ENCODE data around the gene PTPRK.

The PTPRK gene

DNA sequence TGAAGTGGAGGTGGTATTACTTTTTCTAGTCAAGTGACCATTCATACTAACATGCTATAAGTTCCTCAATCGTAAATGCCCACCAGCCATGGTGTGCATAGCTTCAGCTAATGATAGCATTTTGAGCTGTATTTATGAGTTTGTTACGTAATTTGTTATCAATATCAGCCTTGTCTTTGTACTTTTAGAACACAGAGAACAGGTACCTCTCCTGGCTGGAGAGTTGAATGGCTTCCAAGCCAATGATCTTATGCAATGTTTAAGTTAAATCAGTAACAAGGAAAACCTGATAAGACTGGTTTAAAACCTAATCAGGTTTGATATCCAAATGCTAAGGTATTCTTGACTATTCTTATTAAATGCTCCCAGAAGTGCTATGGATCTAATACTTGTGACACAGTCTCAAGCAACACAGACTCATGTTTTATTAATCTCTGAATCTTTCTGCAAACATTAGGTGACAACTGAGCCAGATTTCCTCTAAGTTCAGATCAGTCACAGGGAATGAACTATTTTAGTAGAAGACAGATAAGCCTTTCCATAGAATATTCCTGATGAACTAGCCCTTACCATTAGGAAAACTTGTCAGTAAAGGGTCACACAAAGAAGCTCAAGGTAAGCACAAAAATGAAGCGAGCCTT is 154.8 kb downstream of the PTPRK start:
- intact Hi-C loops (cut with DNase I): no loop called here
- no peak for DNase-seq

DNA sequence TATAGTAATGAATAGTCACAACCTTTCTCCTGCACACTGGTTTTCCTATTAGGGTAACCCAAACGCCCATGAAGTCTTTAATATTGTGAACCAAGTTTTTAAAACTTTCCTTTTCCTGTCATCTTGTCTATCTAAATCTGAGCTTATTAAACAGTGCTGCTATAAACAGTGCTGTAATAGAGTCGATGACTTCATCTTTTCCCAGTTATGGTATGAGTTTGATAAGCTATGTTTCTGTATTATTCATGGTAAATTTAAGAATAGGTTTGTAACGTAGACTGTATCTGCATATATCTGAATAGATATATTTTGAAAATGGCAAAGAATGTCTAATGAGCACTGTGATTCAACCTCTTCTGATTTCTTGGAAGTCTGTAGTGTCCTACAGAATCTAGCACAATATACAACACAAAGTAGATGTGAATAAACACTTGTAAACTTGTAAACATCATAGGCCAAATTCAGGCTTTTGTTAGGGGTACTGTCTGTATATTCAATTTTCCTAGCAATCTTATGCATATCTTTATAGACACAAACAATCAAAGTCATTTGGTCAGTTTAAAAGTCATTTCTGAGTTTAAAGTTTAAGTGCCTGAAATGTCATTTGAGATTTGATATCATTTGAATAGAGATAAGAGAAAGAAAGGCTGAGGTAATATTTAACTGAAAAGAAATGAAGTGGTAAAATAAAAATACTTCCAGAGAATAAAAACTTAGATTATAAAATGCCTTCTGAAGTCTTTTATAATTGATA is 155.5 kb downstream of the PTPRK start:
- no peak for DNase-seq
- intact Hi-C loops (cut with DNase I): no loop called here

DNA sequence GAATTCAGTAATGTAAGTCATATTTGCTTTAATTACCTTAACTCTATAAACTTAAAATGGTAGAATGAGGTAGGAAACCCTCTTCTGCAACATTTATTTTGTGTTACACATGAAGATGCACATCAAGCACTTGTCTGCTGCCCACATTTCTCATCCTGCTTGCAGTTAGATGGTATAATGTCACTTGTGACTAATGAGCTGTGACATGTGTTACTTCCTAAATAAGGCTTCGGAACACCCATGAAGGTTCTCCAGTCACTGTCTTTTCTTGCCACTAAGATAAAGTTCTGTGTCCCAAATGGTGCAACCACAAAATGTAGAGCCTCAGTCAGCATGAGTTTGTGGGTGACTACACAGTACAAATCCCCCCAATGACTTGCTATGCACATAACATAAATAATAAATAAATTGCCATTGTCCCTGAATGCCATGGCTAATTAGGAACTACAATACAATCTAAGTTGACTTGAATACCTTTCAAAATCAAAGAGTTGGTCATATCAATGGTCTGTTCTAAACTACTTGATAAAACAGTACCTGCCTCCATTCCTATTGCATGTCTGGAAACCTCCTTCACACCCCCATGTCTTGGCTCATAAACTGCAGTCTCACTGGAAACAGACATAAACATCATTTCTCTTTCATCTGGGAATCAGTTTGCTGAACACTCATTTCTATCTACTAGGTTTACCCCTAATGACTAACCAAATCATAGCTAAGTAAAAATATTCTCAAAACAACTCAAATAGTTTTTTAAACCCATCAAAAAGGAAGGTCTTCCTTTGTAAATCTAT is 157.2 kb downstream of the PTPRK start:
- intact Hi-C loops (cut with DNase I): no loop called here

GRCh38 chr6:128361378-128361777 is 159.0 kb downstream of the PTPRK start:
- intact Hi-C loops (cut with DNase I): no loop called here
- no peak for DNase-seq

More for the DNA sequence above, 157.2 kb downstream of the PTPRK start:
- no peak for DNase-seq

DNA sequence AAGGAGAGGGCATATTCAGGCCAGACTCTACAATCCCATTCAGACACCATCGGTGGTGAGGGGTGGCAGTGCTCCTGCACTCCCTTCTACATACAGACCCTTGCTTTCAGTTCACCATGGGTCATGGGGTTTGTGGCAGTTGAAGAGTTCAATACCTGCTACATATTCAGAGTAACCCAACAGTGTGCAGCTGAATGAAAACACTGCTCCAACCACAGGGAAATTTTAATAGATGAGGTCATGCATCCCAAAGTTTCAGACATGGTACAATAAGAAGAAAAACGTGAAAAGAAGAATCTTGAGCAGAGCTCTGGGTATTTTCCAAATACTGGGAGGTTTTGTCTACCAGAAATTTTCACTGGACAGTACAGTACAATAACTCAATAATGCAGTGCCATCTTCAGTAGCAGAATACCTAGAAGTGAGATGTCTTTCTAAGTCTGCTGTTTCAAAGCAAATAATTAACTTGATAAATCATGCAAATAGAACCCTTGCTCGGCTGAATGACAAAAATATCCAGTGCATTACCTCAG is 162.1 kb downstream of the PTPRK start:
- intact Hi-C loops (cut with DNase I): no loop called here
- no peak for DNase-seq

DNA sequence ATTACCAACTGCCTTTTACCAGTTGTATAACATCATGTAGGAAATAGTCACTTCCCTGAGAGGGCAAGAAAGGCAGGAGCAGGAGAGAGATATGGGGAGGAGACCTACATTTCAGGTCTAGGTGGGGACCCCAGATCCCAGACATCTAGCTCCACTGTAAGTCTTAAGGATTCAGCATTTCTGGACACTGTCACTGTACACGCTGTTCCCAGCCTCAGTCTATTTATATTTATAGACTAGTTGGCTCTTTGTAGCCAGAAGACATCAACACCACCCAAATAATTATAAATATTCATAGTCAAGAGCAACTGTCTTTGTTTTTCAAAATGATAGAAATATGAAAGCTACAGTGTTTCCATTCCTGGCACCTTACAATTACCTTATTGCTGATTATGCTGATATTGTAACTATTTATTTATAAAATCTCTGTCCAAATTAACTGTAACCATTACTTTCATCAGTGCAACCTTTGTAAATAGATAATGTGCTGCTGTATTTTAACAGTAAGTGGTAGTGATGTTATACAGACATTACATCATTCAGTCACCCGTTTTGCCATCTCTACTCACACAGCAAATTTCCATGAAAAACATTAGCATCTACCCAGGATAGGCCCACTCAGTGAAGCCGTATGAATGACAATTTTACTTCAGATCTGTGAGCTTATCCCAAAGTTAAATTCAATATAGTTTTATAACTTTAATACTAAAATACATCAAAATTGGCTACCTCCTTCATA is 162.8 kb downstream of the PTPRK start:
- intact Hi-C loops (cut with DNase I): no loop called here
- DNase-seq: no peak

DNA sequence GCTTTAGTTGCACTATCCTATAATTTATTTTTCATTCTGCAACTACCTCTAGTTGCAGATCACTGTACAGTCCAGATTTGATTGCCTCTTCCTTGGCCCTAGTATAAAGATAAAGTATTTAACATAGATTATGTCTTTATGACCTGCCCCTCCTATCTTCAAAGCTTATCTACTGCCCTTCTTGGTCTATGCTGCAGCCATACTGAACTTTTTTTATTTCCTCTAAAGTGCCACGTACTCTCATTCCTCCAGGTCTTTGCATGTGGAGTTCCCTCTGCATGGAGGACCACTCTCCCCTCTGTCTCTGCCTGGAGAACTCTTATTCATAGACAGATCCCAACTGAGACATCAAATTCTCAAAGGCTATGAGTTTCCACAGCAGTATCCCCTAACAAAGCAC is 168.0 kb downstream of the PTPRK start:
- DNase-seq: no peak
- intact Hi-C loops (cut with DNase I): no loop called here

DNA sequence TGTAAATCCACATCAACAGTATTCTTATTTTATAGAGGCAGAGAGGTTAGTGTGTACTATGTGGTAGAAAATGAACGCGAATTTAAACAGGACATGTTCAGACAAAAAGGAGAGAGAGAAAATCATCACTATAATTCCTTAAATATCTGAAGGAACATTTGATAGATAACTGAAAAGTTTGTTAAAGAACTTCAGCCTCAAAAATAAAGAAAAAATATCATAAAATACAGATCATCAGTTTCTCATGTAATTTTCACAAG is 169.2 kb downstream of the PTPRK start:
- DNase-seq: no peak
- intact Hi-C loops (cut with DNase I): no loop called here

- no peak for DNase-seq
These were observed 169.8 kb downstream of the PTPRK start for GRCh38 chr6:128350416-128351254.

GRCh38 chr6:128347123-128347522 is 173.3 kb downstream of the PTPRK start:
- intact Hi-C loops (cut with DNase I): no loop called here

More at GRCh38 chr6:128350416-128351254, 169.8 kb downstream of the PTPRK start:
- intact Hi-C loops (cut with DNase I): no loop called here

DNA sequence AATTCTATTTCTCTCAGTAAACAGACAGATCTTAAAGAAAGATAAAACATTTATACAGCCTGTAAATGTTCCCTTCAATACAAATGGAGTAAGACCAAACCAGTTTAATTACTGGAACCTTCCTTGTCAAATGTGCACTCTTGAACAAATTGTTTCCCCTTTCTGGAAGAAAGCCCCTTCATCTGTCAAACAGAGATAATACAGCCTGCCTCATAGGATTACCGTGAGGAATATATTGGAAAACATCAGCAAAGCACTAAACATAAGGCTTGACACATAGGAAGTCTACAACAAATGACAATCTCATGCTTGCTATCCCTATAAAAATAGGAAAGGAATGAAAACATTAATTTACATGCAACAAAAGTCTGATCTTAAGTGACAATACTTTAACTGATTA is 173.8 kb downstream of the PTPRK start:
- DNase-seq: no peak
- intact Hi-C loops (cut with DNase I): no loop called here

More at GRCh38 chr6:128347123-128347522, 173.3 kb downstream of the PTPRK start:
- DNase-seq: no peak

DNA sequence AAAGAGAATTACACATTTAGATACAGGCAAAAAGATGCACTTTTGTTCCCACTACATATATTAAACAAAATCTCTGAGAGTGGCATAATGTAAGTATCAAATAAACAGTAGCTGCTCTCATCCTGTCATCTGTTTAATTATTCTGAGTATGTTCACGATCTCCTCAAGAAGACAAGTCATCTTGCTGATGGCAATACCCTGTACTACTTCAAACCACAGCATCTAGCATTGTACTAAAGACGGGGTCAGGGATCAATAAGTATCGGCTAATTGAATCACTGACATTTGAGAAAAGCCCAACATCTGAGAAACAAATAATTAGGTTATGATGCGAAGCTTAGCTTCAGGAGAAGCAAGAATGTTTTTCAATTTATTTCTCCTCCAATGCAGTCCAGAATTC is 175.1 kb downstream of the PTPRK start:
- DNase-seq: no peak
- intact Hi-C loops (cut with DNase I): no loop called here

DNA sequence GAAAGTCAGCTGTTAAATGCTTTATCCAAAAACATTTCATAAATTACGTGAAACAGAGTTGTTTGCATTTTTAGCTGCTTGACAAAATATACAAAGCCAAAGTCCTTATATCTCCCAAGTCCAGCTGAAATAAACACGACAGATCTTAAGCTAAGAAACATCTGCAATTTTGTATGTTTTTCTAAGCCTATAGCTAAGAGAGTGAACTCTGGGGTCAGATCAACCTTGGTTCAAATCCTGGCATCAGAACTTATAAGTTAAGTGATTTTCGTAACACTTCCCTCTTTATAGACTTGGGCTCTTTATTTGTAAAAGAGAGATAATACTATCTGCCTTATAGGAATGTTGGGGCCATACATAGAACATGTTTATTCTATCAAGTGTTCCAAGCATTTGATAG is 176.7 kb downstream of the PTPRK start:
- no peak for DNase-seq
- intact Hi-C loops (cut with DNase I): no loop called here

DNA sequence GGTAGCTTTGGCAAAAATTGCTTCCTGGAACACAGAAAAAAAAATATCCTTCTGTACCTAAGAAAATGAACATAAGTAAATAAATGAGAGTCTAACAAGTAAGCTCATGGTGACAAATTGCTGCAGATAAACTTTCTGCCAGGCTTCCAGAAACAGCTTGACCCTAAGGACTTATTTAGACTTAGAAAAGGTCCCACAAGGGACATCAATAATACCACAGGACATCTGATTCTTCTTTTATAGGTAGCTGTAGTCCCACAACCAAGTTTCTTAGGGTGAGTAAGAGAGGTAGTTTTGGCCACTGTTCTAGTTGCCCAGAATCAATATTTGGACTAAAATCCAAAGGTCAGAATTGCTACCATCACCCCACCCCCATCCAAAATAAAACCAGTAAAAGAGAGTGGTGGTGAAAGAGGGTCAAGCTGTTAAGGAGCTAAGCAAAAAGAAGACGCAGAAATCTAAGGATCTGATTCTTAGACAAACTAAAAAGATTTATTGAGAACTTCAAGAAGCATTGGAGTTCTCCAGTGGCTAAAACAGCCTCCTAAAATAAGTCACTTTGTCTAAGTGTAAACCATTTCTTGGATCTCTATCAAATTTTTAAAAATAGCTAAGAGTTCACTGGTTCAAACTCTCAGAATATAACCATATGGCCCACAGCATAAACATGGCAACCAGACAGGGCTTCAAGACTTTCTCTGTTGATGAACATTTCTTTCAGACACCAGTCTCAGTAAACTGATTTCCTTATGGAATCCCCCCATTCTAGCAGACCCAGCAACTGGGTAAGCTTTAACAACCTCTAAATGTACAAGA is 180.6 kb downstream of the PTPRK start:
- intact Hi-C loops (cut with DNase I): loop anchor here (10.0 kb wide), 1 partner anchor 175 kb away; no protein-coding TSS in a partner anchor
- no peak for DNase-seq

DNA sequence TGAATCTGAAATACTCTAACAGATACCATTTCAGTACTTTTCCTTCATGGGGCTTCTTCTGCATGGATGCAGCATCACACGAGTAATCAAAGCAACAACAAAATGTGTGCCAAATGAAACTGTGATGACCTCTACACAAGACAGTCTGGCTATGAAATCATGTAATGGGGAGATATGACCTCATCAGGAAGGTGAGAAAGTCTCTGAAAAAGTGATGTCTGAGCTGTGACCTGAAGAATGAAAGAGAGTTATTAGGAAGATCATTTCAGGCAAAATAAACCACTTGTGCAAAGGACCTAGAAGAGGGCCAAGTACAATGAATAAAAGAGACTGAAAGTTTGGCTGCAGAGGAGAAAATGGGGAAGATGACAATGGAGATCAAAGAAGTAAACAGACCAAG is 182.8 kb downstream of the PTPRK start:
- DNase-seq: no peak
- intact Hi-C loops (cut with DNase I): loop anchor here (10.0 kb wide), 1 partner anchor 177 kb away; no protein-coding TSS in a partner anchor

- intact Hi-C loops (cut with DNase I): loop anchor here (10.0 kb wide), 1 partner anchor 178 kb away; no protein-coding TSS in a partner anchor
- DNase-seq: no peak
These were observed 183.8 kb downstream of the PTPRK start for GRCh38 chr6:128336436-128337095.

GRCh38 chr6:128335963-128336362 is 184.4 kb downstream of the PTPRK start:
- intact Hi-C loops (cut with DNase I): loop anchor here (10.0 kb wide), 1 partner anchor 179 kb away; no protein-coding TSS in a partner anchor
- no peak for DNase-seq
